Endothelial cell of umbilical vein (primary cell): Measurements from ENCODE around the gene CDH23. TPM values are rescaled to one million over a fixed set of nuclear protein-coding genes. Genes with fewer than 3 reads are reported as not detected.

ENCODE experiments used
- BruUV-seq: library from RNA; stranded (reverse); fragments of 400-500 nt; replicated peaks from 2 replicates; lab custom pipeline; 2021; lab: Mats Ljungman, UMichigan
- CTCF ChIA-PET: fragments of 300-600, 350-600 bp; sonication (Branson Sonifier 250); formaldehyde crosslinking; loops from one replicate; lab custom pipeline; 2021; ENCODE audit warnings: antibody characterized with exemption, inconsistent platforms; lab: Charles Lee
- POLR2A ChIA-PET: fragments of 300-600, 350-600 bp; sonication (Branson Sonifier 250); formaldehyde crosslinking; loops from one replicate; lab custom pipeline; 2021; ENCODE audit warnings: antibody characterized with exemption, inconsistent platforms; lab: Charles Lee
- DNase-seq: peaks from one replicate; pipeline ENCODE4 v3.0.0-alpha.2; 2011; ENCODE audit warnings: low read depth, low spot score
- FAIRE-seq: peaks from 2 replicates; lab custom pipeline; 2011; peaks lifted over from hg19 to GRCh38; lab: Jason Lieb, UNC
- H2AFZ ChIP-seq: 2 replicates; pipeline ENCODE4 v1.6.0; 2012; ENCODE audit warnings: low read depth, low read length, control low read depth, inconsistent platforms
- H3K27ac ChIP-seq: 2 replicates; pipeline ENCODE4 v1.5.1; 2011; ENCODE audit warnings: low read depth, mild to moderate bottlenecking, control low read depth, low read length, moderate library complexity; ENCODE audit not compliant: insufficient read depth
- H3K27me3 ChIP-seq, 2 experiments: 2 replicates each; pipeline versions ENCODE4 v1.6.0 to v1.6.1; 2011; ENCODE audit warnings: low read length in 2 of 2, mixed read lengths in 1 of 2; ENCODE audit not compliant: control insufficient read depth in 2 of 2, insufficient read depth in 2 of 2
- H3K36me3 ChIP-seq, 2 experiments: 2 replicates in 1 of 2; 3 replicates in 1 of 2; pipeline ENCODE4 v1.5.1; 2011; ENCODE audit warnings: low read length in 2 of 2, mild to moderate bottlenecking in 1 of 2, moderate library complexity in 1 of 2; ENCODE audit not compliant: control insufficient read depth in 2 of 2, insufficient read depth in 2 of 2; ENCODE audit errors: extremely low read depth in 1 of 2
- H3K4me1 ChIP-seq: 3 replicates; pipeline ENCODE4 v1.5.1; 2011; ENCODE audit warnings: mild to moderate bottlenecking, low read length; ENCODE audit not compliant: control insufficient read depth, insufficient read depth; ENCODE audit errors: extremely low read depth
- H3K4me2 ChIP-seq: 2 replicates; pipeline ENCODE4 v1.6.1; 2011; ENCODE audit warnings: low read length, control low read depth, mixed read lengths; ENCODE audit not compliant: insufficient read depth
- H3K4me3 ChIP-seq, 3 experiments: fragments of 200-600 bp in 1 of 3; sonication (generic), shearing (Covaris generic) in 1 of 3; replicated peaks in 1 of 3; 2 replicates each; pipeline ENCODE4 v1.5.1; 2011 to 2016; ENCODE audit warnings: control low read depth in 3 of 3, low read length in 3 of 3, mild to moderate bottlenecking in 2 of 3, inconsistent platforms in 1 of 3, low read depth in 1 of 3, moderate library complexity in 1 of 3; ENCODE audit not compliant: insufficient read depth in 1 of 3
- H3K79me2 ChIP-seq: 2 replicates; pipeline ENCODE4 v1.6.0; 2012; ENCODE audit warnings: low read length, inconsistent platforms; ENCODE audit not compliant: control insufficient read depth, insufficient read depth
- H3K9ac ChIP-seq: replicated peaks from 2 replicates; pipeline ENCODE3; 2011; ENCODE audit warnings: low read length, control low read depth; ENCODE audit not compliant: insufficient read depth; ENCODE audit errors: extremely low read depth
- H3K9me1 ChIP-seq: replicated peaks from 3 replicates; pipeline ENCODE4 v1.6.0; 2011; ENCODE audit warnings: mild to moderate bottlenecking, low read length; ENCODE audit not compliant: control insufficient read depth, insufficient read depth; ENCODE audit errors: extremely low read depth
- H3K9me3 ChIP-seq: replicated peaks from 2 replicates; pipeline ENCODE4 v1.5.1; 2012; ENCODE audit warnings: low read length, inconsistent platforms; ENCODE audit not compliant: control insufficient read depth, insufficient read depth
- H4K20me1 ChIP-seq: replicated peaks from 2 replicates; pipeline ENCODE3; 2011; ENCODE audit warnings: mild to moderate bottlenecking, low read length; ENCODE audit not compliant: control insufficient read depth, insufficient read depth; ENCODE audit errors: extremely low read depth
- EZH2 ChIP-seq: IDR thresholded peaks from 2 replicates; pipeline ENCODE4 v1.6.1; 2012; ENCODE audit warnings: borderline replicate concordance, low read depth, mild to moderate bottlenecking, moderate library complexity, low read length, inconsistent platforms; ENCODE audit not compliant: severe bottlenecking
- FOS ChIP-seq: IDR thresholded peaks from 2 replicates; pipeline ENCODE4 v1.6.1; 2011; ENCODE audit warnings: mild to moderate bottlenecking, low read length, moderate library complexity, borderline replicate concordance; ENCODE audit not compliant: insufficient read depth
- GATA2 ChIP-seq: IDR thresholded peaks from 2 replicates; pipeline ENCODE4 v1.7.0; 2011; ENCODE audit warnings: low read depth, mild to moderate bottlenecking, moderate library complexity, mixed read lengths, low read length; ENCODE audit not compliant: insufficient read length, insufficient read depth
- JUN ChIP-seq: IDR thresholded peaks from 2 replicates; pipeline ENCODE4 v1.6.1; 2011; ENCODE audit warnings: borderline replicate concordance, low read depth; ENCODE audit not compliant: insufficient read length, insufficient read depth
- MYC ChIP-seq: IDR thresholded peaks from one replicate; pipeline ENCODE4 v1.6.1; 2011; ENCODE audit warnings: mild to moderate bottlenecking, low read depth, low read length
- POLR2A ChIP-seq: IDR thresholded peaks from 2 replicates; pipeline ENCODE4 v1.6.1; 2012; ENCODE audit warnings: low read depth, mild to moderate bottlenecking, control low read depth, low read length
- POLR2AphosphoS5 ChIP-seq: IDR thresholded peaks from 2 replicates; pipeline ENCODE4 v1.6.1; 2012; ENCODE audit warnings: low read depth, mild to moderate bottlenecking, control low read depth, low read length, moderate library complexity; ENCODE audit not compliant: insufficient read depth
- dilution Hi-C: fragments of 300-500 bp; cut with MboI; formaldehyde crosslinking; loops from one replicate; pipeline ENCODE4 v1.15.0; 2019; ENCODE audit warnings: low sequenced_read_pairs; ENCODE audit not compliant: extremely low pct_ligation_motif_present
- intact Hi-C: fragments of 100-400 bp; cut with micrococcal nuclease; formaldehyde crosslinking; loops from one replicate; pipeline ENCODE4 v1.10.0; 2022
- polyA plus RNA-seq, 4 experiments: library from polyadenylated mRNA; depleted of rRNA in 3 of 4; stranded (reverse) in 3 of 4; unstranded in 1 of 4; fragments of >200 nt; gene quantifications; 2 replicates each; pipeline versions ENCODE4 v1.2.1 to v1.2.3, GENCODE V29; 2011 to 2012; ENCODE audit warnings: missing spikeins in 1 of 4
- total RNA-seq: library from RNA; stranded (reverse); gene quantifications from 2 replicates; pipeline ENCODE4 v1.2.3, GENCODE V29; 2021
- TF ChIP-seq, protein P1 (sequence below), 2 donors: IDR thresholded peaks; 1 replicate in 1 of 2; 2 replicates in 1 of 2; pipeline ENCODE4 v1.5.1; 2011; ENCODE audit warnings: low read length in 2 of 2, mild to moderate bottlenecking in 2 of 2, moderate library complexity in 2 of 2, control low read depth in 1 of 2, inconsistent platforms in 1 of 2, low read depth in 1 of 2; ENCODE audit not compliant: insufficient read depth in 1 of 2; ENCODE audit errors: extremely low read depth in 1 of 2
- TF ChIP-seq, protein P2 (sequence below): IDR thresholded peaks from 2 replicates; pipeline ENCODE4 v1.6.1; 2011; ENCODE audit not compliant: insufficient read depth, insufficient read length

The CDH23 gene
- total and polyA plus RNA-seq, 2 donors (not counting 3 experiments of a cell fraction or from before 2014, with no cell fraction given): not detected

DNA sequence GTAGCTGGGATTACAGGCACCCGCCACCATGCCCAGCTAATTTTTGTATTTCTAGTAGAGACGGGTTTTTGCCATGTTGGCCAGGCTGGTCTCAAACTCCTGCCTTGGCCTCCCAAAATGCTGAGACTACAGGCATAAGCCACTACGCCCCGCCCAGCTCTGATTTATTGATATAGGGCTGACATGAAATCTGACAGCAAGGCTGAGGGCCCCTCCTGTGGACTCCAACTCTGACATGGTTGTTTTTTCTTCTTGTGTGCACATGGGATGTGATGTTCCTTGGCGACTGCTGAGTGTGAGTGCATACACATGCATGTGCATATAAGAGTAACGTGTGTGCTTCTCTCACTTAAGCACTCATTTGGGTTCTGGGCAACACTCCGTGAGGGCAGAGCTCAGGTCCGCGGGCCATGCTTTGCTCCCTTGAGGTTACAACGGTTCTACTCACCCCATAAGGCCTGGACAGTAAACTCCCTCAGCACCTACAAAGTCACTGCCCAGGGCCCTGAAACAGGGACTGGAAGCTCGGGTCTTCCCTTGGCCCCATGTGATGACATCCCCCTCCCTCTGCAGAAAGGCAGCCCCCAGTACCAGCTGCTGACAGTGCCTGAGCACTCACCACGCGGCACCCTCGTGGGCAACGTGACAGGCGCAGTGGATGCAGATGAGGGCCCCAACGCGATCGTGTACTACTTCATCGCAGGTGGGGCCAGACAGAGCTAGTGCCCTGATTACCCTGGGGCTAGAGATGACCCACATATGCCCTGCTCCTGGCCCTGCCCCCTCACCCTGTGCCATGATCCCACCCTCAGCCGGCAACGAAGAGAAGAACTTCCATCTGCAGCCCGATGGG lies 410.2 kb downstream of the CDH23 start:
- H3K27ac ChIP-seq: no peak overlapping the region
- H3K79me2 ChIP-seq: no peaks in the 10 kb centered on the region
- no peak overlapping the region for H3K4me2 ChIP-seq
- FAIRE-seq (no peak), DNase-seq (no peak)
- TF ChIP-seq POLR2A (no peak), EZH2 (no peak), POLR2AphosphoS5 (no peak), FOS (no peak), MYC (no peak), GATA2 (no peak), JUN (no peak)
- TF ChIP-seq, protein P1, sequence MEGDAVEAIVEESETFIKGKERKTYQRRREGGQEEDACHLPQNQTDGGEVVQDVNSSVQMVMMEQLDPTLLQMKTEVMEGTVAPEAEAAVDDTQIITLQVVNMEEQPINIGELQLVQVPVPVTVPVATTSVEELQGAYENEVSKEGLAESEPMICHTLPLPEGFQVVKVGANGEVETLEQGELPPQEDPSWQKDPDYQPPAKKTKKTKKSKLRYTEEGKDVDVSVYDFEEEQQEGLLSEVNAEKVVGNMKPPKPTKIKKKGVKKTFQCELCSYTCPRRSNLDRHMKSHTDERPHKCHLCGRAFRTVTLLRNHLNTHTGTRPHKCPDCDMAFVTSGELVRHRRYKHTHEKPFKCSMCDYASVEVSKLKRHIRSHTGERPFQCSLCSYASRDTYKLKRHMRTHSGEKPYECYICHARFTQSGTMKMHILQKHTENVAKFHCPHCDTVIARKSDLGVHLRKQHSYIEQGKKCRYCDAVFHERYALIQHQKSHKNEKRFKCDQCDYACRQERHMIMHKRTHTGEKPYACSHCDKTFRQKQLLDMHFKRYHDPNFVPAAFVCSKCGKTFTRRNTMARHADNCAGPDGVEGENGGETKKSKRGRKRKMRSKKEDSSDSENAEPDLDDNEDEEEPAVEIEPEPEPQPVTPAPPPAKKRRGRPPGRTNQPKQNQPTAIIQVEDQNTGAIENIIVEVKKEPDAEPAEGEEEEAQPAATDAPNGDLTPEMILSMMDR (IDR thresholded peaks at IDR 0.05; ENCODE audit: extremely low read depth in 1 of 2, insufficient read depth in 1 of 2, low read depth in 1 of 2, low read length in 2 of 2): no peak
- TF ChIP-seq, protein P2, sequence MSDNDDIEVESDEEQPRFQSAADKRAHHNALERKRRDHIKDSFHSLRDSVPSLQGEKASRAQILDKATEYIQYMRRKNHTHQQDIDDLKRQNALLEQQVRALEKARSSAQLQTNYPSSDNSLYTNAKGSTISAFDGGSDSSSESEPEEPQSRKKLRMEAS: no peak
- H3K9ac ChIP-seq: no peak overlapping the region
- ChIA-PET CTCF (interaction anchor here (0.7 to 1.5 kb wide), 4 partner anchors 33 to 111 kb away, joined by 3 to 6 read pairs (median 3); no protein-coding TSS in a partner anchor), POLR2A (no interaction called here)
- intact Hi-C loops (loop anchor here (5.0 kb wide), 1 partner anchor 80 kb away; no protein-coding TSS in a partner anchor), dilution Hi-C loops (no loop called here)
- no peaks in the 10 kb centered on the region for H3K9me1 ChIP-seq
- H3K27me3 ChIP-seq: peaks cover 0 to 2% of the 10 kb centered on the region in 2 experiments
- H2AFZ ChIP-seq: no peak overlapping the region
- no peaks in the 10 kb centered on the region for H3K9me3 ChIP-seq
- no peaks in the 10 kb centered on the region for H3K4me1 ChIP-seq
- no TSS peak for BruUV-seq
- no peaks in the 10 kb centered on the region for H4K20me1 ChIP-seq
- H3K36me3 ChIP-seq: no peaks in the 10 kb centered on the region
- no peak overlapping the region for H3K4me3 ChIP-seq
